Liver (tissue), 9 donors: Measurements from ENCODE around the gene WDR45. TPM values are rescaled to one million over a fixed set of nuclear protein-coding genes. Genes with fewer than 3 reads are reported as not detected.

Experiments
- DNase-seq: peaks from one replicate; pipeline ENCODE4 v3.0.0-alpha.2; 2017; ENCODE audit warnings: low spot score
- H3K27ac ChIP-seq, 2 donors: one replicate each; pipeline ENCODE4 v1.7.0; 2013; ENCODE audit warnings: inconsistent platforms in 2 of 2, low read length in 2 of 2, control low read depth in 1 of 2, low read depth in 1 of 2, mild to moderate bottlenecking in 1 of 2
- H3K27me3 ChIP-seq, 4 donors: one replicate each; pipeline versions ENCODE4 v1.6.1 to v1.7.0; 2013; ENCODE audit warnings: low read length in 3 of 4, inconsistent platforms in 1 of 4, mild to moderate bottlenecking in 1 of 4, moderate library complexity in 1 of 4; ENCODE audit not compliant: control insufficient read depth in 4 of 4, insufficient read depth in 4 of 4
- H3K36me3 ChIP-seq, 4 donors: one replicate each; pipeline versions ENCODE4 v1.6.1 to v1.7.0; 2013; ENCODE audit warnings: low read length in 3 of 4, mild to moderate bottlenecking in 3 of 4, low read depth in 1 of 4, moderate library complexity in 1 of 4; ENCODE audit not compliant: control insufficient read depth in 4 of 4, insufficient read depth in 3 of 4
- H3K4me1 ChIP-seq, 4 donors: one replicate each; pipeline versions ENCODE4 v1.6.1 to v1.7.0; 2013; ENCODE audit warnings: low read length in 3 of 4, mild to moderate bottlenecking in 3 of 4, moderate library complexity in 1 of 4; ENCODE audit not compliant: control insufficient read depth in 4 of 4, insufficient read depth in 4 of 4
- H3K4me3 ChIP-seq, 3 donors: one replicate each; pipeline versions ENCODE4 v1.6.1 to v1.7.0; 2013; ENCODE audit warnings: low read length in 3 of 3, control low read depth in 1 of 3, low read depth in 1 of 3, mild to moderate bottlenecking in 1 of 3
- H3K9ac ChIP-seq, 2 donors: one replicate each; pipeline ENCODE4 v1.7.0; 2013; ENCODE audit warnings: low read length in 2 of 2, mild to moderate bottlenecking in 2 of 2, moderate library complexity in 2 of 2, control low read depth in 1 of 2, low read depth in 1 of 2
- H3K9me3 ChIP-seq, 4 donors: one replicate each; pipeline versions ENCODE4 v1.6.1 to v1.7.0; 2013; ENCODE audit warnings: low read length in 3 of 4; ENCODE audit not compliant: control insufficient read depth in 4 of 4
- EGR1 ChIP-seq, 2 donors: IDR thresholded peaks; 2 replicates each; pipeline ENCODE4 v1.6.1; 2016 to 2018; ENCODE audit warnings: antibody characterized with exemption in 2 of 2, low read depth in 2 of 2
- FOXA1 ChIP-seq: IDR thresholded peaks from 2 replicates; pipeline ENCODE4 v1.6.1; 2016; ENCODE audit warnings: antibody characterized with exemption
- FOXA2 ChIP-seq: IDR thresholded peaks from 2 replicates; pipeline ENCODE4 v1.6.1; 2016; ENCODE audit warnings: antibody characterized with exemption
- GABPA ChIP-seq, 2 donors: IDR thresholded peaks in 1 of 2; conservative IDR thresholded peaks in 1 of 2; 2 replicates each; pipeline ENCODE4 v1.6.1; 2016; ENCODE audit warnings: antibody characterized with exemption in 2 of 2, mild to moderate bottlenecking in 1 of 2, moderate library complexity in 1 of 2
- HNF4A ChIP-seq, 2 donors: conservative IDR thresholded peaks; 2 replicates each; pipeline ENCODE4 v1.6.1; 2016; ENCODE audit warnings: antibody characterized with exemption in 2 of 2, mild to moderate bottlenecking in 2 of 2
- HNF4G ChIP-seq: IDR thresholded peaks from 2 replicates; pipeline ENCODE4 v1.6.1; 2016; ENCODE audit warnings: antibody characterized with exemption
- JUND ChIP-seq, 2 donors: IDR thresholded peaks; 2 replicates each; pipeline ENCODE4 v1.6.1; 2016; ENCODE audit warnings: antibody characterized with exemption in 2 of 2
- MAX ChIP-seq: IDR thresholded peaks from 2 replicates; pipeline ENCODE4 v1.6.1; 2016; ENCODE audit warnings: antibody characterized with exemption
- NR2F2 ChIP-seq: IDR thresholded peaks from 2 replicates; pipeline ENCODE4 v1.6.1; 2016; ENCODE audit warnings: antibody characterized with exemption
- RAD21 ChIP-seq, 2 donors: IDR thresholded peaks; 2 replicates each; pipeline ENCODE4 v1.6.1; 2016; ENCODE audit warnings: antibody characterized with exemption in 2 of 2, mild to moderate bottlenecking in 2 of 2
- RXRA ChIP-seq, 2 donors: IDR thresholded peaks; 2 replicates each; pipeline ENCODE4 v1.6.1; 2017 to 2018; ENCODE audit warnings: antibody characterized with exemption in 2 of 2, mild to moderate bottlenecking in 1 of 2
- SP1 ChIP-seq: IDR thresholded peaks from 2 replicates; pipeline ENCODE4 v1.6.1; 2018; ENCODE audit warnings: antibody characterized with exemption, mild to moderate bottlenecking
- TAF1 ChIP-seq: conservative IDR thresholded peaks from 2 replicates; pipeline ENCODE4 v1.6.1; 2016; ENCODE audit warnings: antibody characterized with exemption, mild to moderate bottlenecking
- YY1 ChIP-seq: IDR thresholded peaks from 2 replicates; pipeline ENCODE4 v1.6.1; 2016; ENCODE audit warnings: antibody characterized with exemption, mild to moderate bottlenecking
- ZBTB33 ChIP-seq: IDR thresholded peaks from 2 replicates; pipeline ENCODE4 v1.6.1; 2016; ENCODE audit warnings: antibody characterized with exemption
- WGBS: extraction: QIAGEN DNeasy Blood & Tissue Kit; methylation state at CpG from one replicate; pipeline ENCODE4 v1.1.7; 2013; 5-methylcytosine and 5-hydroxymethylcytosine counted together
- polyA plus RNA-seq, 2 donors: library from polyadenylated mRNA; stranded (reverse) in 1 of 2; unstranded in 1 of 2; fragments of 200-250 nt in 1 of 2; fragments of >200 nt in 1 of 2; fragmentation: Nextera tagmentation in 1 of 2; extraction: Ambion mirVana in 1 of 2; gene quantifications; one replicate each; pipeline versions ENCODE4 v1.2.1 to v1.2.3, GENCODE V29; 2013 to 2015
- total RNA-seq, 2 donors: library from RNA; depleted of rRNA; stranded (reverse); fragments of >200 nt; gene quantifications; one replicate each; pipeline ENCODE4 v1.2.3, GENCODE V29; 2014
- TF ChIP-seq, protein P1 (sequence below): IDR thresholded peaks from 2 replicates; pipeline ENCODE4 v1.6.1; 2016; ENCODE audit warnings: antibody characterized with exemption, mild to moderate bottlenecking
- TF ChIP-seq, protein P2 (sequence below): IDR thresholded peaks from 2 replicates; pipeline ENCODE4 v1.6.1; 2016; ENCODE audit warnings: antibody characterized with exemption
- donor health status: healthy.
- donor health status: healthy.
- donor health status: healthy.
- donor health status: healthy.
- donor health status: healthy.

WDR45 gene
- total and polyA plus RNA-seq, 4 donors: 28.0 to 60.7 (median 49.6) TPM

GRCh38 chrX:49059201-49059600 is 20.5 kb downstream of the WDR45 start (continued):
- TF ChIP-seq, protein P1, sequence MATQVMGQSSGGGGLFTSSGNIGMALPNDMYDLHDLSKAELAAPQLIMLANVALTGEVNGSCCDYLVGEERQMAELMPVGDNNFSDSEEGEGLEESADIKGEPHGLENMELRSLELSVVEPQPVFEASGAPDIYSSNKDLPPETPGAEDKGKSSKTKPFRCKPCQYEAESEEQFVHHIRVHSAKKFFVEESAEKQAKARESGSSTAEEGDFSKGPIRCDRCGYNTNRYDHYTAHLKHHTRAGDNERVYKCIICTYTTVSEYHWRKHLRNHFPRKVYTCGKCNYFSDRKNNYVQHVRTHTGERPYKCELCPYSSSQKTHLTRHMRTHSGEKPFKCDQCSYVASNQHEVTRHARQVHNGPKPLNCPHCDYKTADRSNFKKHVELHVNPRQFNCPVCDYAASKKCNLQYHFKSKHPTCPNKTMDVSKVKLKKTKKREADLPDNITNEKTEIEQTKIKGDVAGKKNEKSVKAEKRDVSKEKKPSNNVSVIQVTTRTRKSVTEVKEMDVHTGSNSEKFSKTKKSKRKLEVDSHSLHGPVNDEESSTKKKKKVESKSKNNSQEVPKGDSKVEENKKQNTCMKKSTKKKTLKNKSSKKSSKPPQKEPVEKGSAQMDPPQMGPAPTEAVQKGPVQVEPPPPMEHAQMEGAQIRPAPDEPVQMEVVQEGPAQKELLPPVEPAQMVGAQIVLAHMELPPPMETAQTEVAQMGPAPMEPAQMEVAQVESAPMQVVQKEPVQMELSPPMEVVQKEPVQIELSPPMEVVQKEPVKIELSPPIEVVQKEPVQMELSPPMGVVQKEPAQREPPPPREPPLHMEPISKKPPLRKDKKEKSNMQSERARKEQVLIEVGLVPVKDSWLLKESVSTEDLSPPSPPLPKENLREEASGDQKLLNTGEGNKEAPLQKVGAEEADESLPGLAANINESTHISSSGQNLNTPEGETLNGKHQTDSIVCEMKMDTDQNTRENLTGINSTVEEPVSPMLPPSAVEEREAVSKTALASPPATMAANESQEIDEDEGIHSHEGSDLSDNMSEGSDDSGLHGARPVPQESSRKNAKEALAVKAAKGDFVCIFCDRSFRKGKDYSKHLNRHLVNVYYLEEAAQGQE: no peak
- TF ChIP-seq SP1: no peak
- no peak for TF ChIP-seq TAF1

DNA sequence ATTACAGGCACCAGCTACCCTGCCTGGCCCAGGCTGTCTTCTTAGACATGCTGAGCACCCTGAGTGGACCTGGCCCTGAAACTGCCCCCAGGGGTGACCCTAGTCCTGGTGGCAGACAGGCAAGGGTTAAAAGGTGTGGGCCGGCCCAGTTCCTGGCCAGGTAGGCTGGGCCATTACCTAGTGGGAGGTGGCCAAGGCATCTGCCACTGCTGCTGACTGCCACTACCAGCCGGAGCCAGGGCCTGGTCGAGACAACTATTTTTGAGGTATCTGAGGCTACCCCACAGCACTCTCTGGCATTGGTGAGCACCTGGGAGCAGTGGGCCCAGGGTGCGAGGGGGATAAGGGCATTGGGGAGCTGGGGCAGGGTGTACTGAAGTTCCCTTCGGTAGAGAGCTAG is 20.9 kb downstream of the WDR45 start, which contains the start of gene CCDC120:
TSS of gene CCDC120 (plus strand) at position 206 of the 400 bp plus-strand sequence. CDS start 3,043 bp downstream, outside the sequence.
- WGBS: 19% methylated on average over 5 of the region's 5 CpGs
- H3K9ac ChIP-seq: peak within 1 kb of the TSS; percentile 31 to 34
- TF ChIP-seq EGR1 (IDR thresholded peaks at IDR 0.05; ENCODE audit: low read depth in 2 of 2) (no peak), MAX (no peak), JUND (IDR thresholded peaks at IDR 0.05) (no peak), RAD21 (IDR thresholded peaks at IDR 0.05) (peak in 1 of 2 donors; percentile 23), HNF4A (conservative IDR thresholded peaks at IDR 0.05) (peak in 1 of 2 donors; percentile 22), SP1 (no peak), RXRA (IDR thresholded peaks at IDR 0.05) (peak in 1 of 2 donors; percentile 18), NR2F2 (no peak)
- TF ChIP-seq, protein P2, sequence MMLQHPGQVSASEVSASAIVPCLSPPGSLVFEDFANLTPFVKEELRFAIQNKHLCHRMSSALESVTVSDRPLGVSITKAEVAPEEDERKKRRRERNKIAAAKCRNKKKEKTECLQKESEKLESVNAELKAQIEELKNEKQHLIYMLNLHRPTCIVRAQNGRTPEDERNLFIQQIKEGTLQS: no peak
- peaks cover 0 to 5% (median 0%) of the 10 kb centered on the region in 4 donors for H3K9me3 ChIP-seq
- peaks cover 0 to 3% (median 0%) of the 10 kb centered on the region in 4 donors for H3K27me3 ChIP-seq
- peaks cover 0 to 2% (median under 1%) of the 10 kb centered on the region in 4 donors for H3K36me3 ChIP-seq
- H3K4me1 ChIP-seq: peaks cover 0 to 7% (median 3%) of the 10 kb centered on the region in 4 donors
- H3K4me3 ChIP-seq: peak within 1 kb of the TSS; percentile 53 to 69 (median 69)
- H3K27ac ChIP-seq: peak within 1 kb of the TSS; percentile 60 to 76
- DNase-seq: no peak

DNA sequence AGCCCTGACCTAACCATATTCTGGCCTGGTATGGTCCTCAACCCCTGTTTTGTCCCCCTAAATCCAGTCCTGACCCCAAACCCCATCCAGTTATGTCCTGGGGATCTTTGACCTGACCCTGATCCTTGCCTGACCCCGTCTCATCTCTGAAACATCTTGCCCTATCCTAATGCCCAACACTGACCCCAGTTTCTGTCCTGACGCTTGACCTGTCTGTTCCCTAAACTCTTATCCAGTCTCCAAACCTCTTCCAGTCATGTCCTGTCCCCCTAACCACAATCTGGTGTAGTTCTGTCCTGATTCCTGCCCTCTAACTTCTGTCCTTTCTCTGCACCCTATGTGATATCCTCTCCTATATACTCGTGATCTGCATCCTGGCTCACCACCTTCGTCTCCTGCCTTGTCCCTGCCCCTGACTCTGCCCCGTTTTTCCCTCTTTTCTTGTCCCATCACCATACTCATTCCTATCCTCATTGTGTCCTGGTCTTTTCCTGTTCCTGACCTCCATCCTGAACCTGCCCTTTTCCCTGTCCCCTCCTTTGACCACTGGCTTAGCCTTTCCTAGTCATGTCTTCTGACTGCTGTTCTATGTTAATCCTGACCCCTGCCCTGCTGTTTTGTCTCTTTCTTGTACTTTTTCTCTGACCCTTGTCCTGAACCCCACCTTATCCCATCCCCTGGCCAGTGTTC is 25.5 kb downstream of the WDR45 start:
- DNase-seq: no peak
- Histone ChIP-seq H3K4me1 (peaks cover 0 to 5% (median 0%) of the 10 kb centered on the region in 4 donors), H3K9me3 (peaks cover 0 to 5% (median 0%) of the 10 kb centered on the region in 4 donors), H3K27ac (peak overlapping the region; percentile 79 to 81), H3K27me3 (peaks cover 0 to under 1% (median 0%) of the 10 kb centered on the region in 4 donors), H3K4me3 (peak overlapping the region in 2 of 3 donors; percentile 49 to 77), H3K9ac (no peak overlapping the region), H3K36me3 (peaks cover 0 to 2% (median 0%) of the 10 kb centered on the region in 4 donors)
- 88% methylated on average over 5 of the region's 5 CpGs for WGBS
- TF ChIP-seq SP1 (no peak), NR2F2 (no peak), JUND (IDR thresholded peaks at IDR 0.05) (no peak), RXRA (IDR thresholded peaks at IDR 0.05) (no peak), FOXA1 (no peak), YY1 (no peak), EGR1 (IDR thresholded peaks at IDR 0.05; ENCODE audit: low read depth in 2 of 2) (no peak), RAD21 (IDR thresholded peaks at IDR 0.05) (no peak), HNF4A (conservative IDR thresholded peaks at IDR 0.05) (no peak), FOXA2 (no peak), MAX (no peak), ZBTB33 (no peak), GABPA (IDR thresholded peaks at IDR 0.05 in 1 of 2, conservative IDR thresholded peaks at IDR 0.05 in 1 of 2) (no peak), HNF4G (no peak)
- TF ChIP-seq, protein P1: no peak
- TF ChIP-seq, protein P2: no peak
